HCT116 (cell line): ENCODE results near the gene OXGR1. TPM values are rescaled to one million over a fixed set of nuclear protein-coding genes. Genes with fewer than 3 reads are reported as not detected.

Experiments
- ATAC-seq: fragments of 200-7000 bp; cut with Tn5 transposase; 2 replicates; pipeline ENCODE4 v1.9.1; 2020; ENCODE audit warnings: mild to moderate bottlenecking, moderate library complexity
- BruUV-seq: library from RNA; stranded (reverse); fragments of 400-500 nt; replicated peaks from 2 replicates; lab custom pipeline; 2021; lab: Mats Ljungman, UMichigan
- CTCF ChIA-PET: fragments of 300-600 bp; sonication (Branson Sonifier 250); formaldehyde crosslinking; loops from one replicate; lab custom pipeline; 2021; ENCODE audit warnings: antibody characterized with exemption; lab: Charles Lee
- POLR2A ChIA-PET: fragments of 300-600, 350-600 bp; sonication (Branson Sonifier 250); formaldehyde crosslinking; loops from one replicate; lab custom pipeline; 2021; ENCODE audit warnings: antibody characterized with exemption; lab: Charles Lee
- RAD21 ChIA-PET, 2 experiments: fragments of 300-600 bp; sonication (Branson Sonifier 250); formaldehyde crosslinking; loops; one replicate each; lab custom pipeline; 2023; ENCODE audit warnings: low total read pairs in 2 of 2; ENCODE audit not compliant: uncharacterized antibody in 2 of 2, unreplicated experiment in 2 of 2, low non-redundant PET in 1 of 2; lab: Charles Lee
- DNase-seq: peaks from one replicate; pipeline ENCODE4 v3.0.0-alpha.2; 2010; ENCODE audit warnings: low read depth, low spot score
- H2AFZ ChIP-seq: fragments of 200-600 bp; shearing (Covaris generic), sonication (generic); 2 replicates; pipeline ENCODE4 v1.6.1; 2017; ENCODE audit warnings: low read depth, mixed run types, mixed read lengths, antibody characterized with exemption, low read length; ENCODE audit not compliant: poor library complexity, severe bottlenecking
- H3K27ac ChIP-seq: 2 replicates; pipeline ENCODE4 v1.5.1; 2012; ENCODE audit warnings: low read depth, low read length
- H3K27me3 ChIP-seq: fragments of 200-600 bp; sonication (generic); 2 replicates; pipeline ENCODE4 v1.6.1; 2016; ENCODE audit warnings: mixed run types, low read length, mixed read lengths; ENCODE audit not compliant: insufficient read depth
- H3K36me3 ChIP-seq, 2 experiments: fragments of 200-500 bp in 1 of 2; fragments of 200-600 bp in 1 of 2; sonication (Bioruptor generic) in 1 of 2; sonication (generic) in 1 of 2; 2 replicates each; pipeline versions ENCODE4 v1.5.1 to v1.6.1; 2014 to 2016; ENCODE audit warnings: low read length in 2 of 2, inconsistent platforms in 1 of 2, mixed read lengths in 1 of 2, mixed run types in 1 of 2; ENCODE audit not compliant: insufficient read depth in 2 of 2, control insufficient read depth in 1 of 2
- H3K4me1 ChIP-seq, 2 experiments: fragments of 200-600 bp in 1 of 2; sonication (generic) in 1 of 2; 2 replicates each; pipeline versions ENCODE4 v1.5.1 to v1.6.1; 2012 to 2017; ENCODE audit warnings: low read length in 2 of 2, inconsistent platforms in 1 of 2, mild to moderate bottlenecking in 1 of 2, mixed read lengths in 1 of 2, mixed run types in 1 of 2, moderate library complexity in 1 of 2; ENCODE audit not compliant: insufficient read depth in 2 of 2, control insufficient read depth in 1 of 2
- H3K4me2 ChIP-seq: fragments of 200-600 bp; sonication (generic); 2 replicates; pipeline ENCODE4 v1.6.1; 2017; ENCODE audit warnings: mixed run types, low read length, mixed read lengths
- H3K4me3 ChIP-seq, 2 experiments: fragments of 200-600 bp in 1 of 2; sonication (generic) in 1 of 2; replicated peaks in 1 of 2; 2 replicates each; pipeline ENCODE4 v1.5.1; 2011 to 2016; ENCODE audit warnings: low read length in 2 of 2, control low read depth in 1 of 2, low read depth in 1 of 2, mild to moderate bottlenecking in 1 of 2, mixed read lengths in 1 of 2, mixed run types in 1 of 2
- H3K79me2 ChIP-seq: fragments of 200-600 bp; sonication (generic); 2 replicates; pipeline ENCODE4 v1.6.1; 2017; ENCODE audit warnings: mild to moderate bottlenecking, mixed run types, low read length, moderate library complexity, mixed read lengths; ENCODE audit not compliant: insufficient read depth
- H3K9ac ChIP-seq: fragments of 200-600 bp; sonication (generic); 2 replicates; pipeline ENCODE4 v1.6.1; 2016; ENCODE audit warnings: low read length, mixed read lengths
- H3K9me2 ChIP-seq: fragments of 200-600 bp; sonication (generic), shearing (Covaris generic); 2 replicates; pipeline ENCODE4 v1.6.1; 2017; ENCODE audit warnings: mixed run types, mild to moderate bottlenecking, moderate library complexity; ENCODE audit not compliant: insufficient read depth
- H3K9me3 ChIP-seq, 2 experiments: fragments of 200-500 bp in 1 of 2; fragments of 200-600 bp in 1 of 2; sonication (Bioruptor generic) in 1 of 2; sonication (generic) in 1 of 2; 2 replicates each; pipeline ENCODE4 v1.6.1; 2014 to 2017; ENCODE audit warnings: low read length in 2 of 2, mixed read lengths in 2 of 2, inconsistent platforms in 1 of 2, low read depth in 1 of 2, mild to moderate bottlenecking in 1 of 2, mixed run types in 1 of 2, moderate library complexity in 1 of 2; ENCODE audit not compliant: control insufficient read depth in 1 of 2, insufficient read depth in 1 of 2
- H4K20me1 ChIP-seq: fragments of 200-600 bp; sonication (generic), shearing (Covaris generic); 2 replicates; pipeline ENCODE4 v1.6.1; 2017; ENCODE audit warnings: mixed run types, mild to moderate bottlenecking, moderate library complexity; ENCODE audit not compliant: insufficient read depth
- ATF3 ChIP-seq: IDR thresholded peaks from 2 replicates; pipeline ENCODE4 v1.6.1; 2012
- EZH2phosphoT487 ChIP-seq: fragments of 200-600 bp; IDR thresholded peaks from 2 replicates; pipeline ENCODE4 v1.6.1; 2018; ENCODE audit warnings: antibody characterized with exemption, borderline replicate concordance
- POLR2A ChIP-seq: IDR thresholded peaks from 2 replicates; pipeline ENCODE4 v1.7.0; 2011; ENCODE audit warnings: borderline replicate concordance; ENCODE audit not compliant: insufficient read depth, insufficient read length; ENCODE audit errors: extremely low read depth
- POLR2AphosphoS5 ChIP-seq: IDR thresholded peaks from 2 replicates; pipeline ENCODE4 v1.6.1; 2011; ENCODE audit warnings: mild to moderate bottlenecking, low read depth, low read length, moderate library complexity
- RAD21 ChIP-seq: IDR thresholded peaks from 2 replicates; pipeline ENCODE4 v1.6.1; 2012; ENCODE audit warnings: low read depth, mild to moderate bottlenecking
- ZNF274 ChIP-seq: fragments of 200-500 bp; sonication (Bioruptor generic); IDR thresholded peaks from 2 replicates; pipeline ENCODE4 v1.6.1; 2014; ENCODE audit warnings: mild to moderate bottlenecking, low read depth, low read length, inconsistent platforms
- intact Hi-C: fragments of 100-400 bp; cut with micrococcal nuclease; formaldehyde crosslinking; loops from 2 replicates; pipeline ENCODE4 v1.10.0; 2022
- total RNA-seq: library from RNA; stranded (reverse); gene quantifications from one replicate; pipeline ENCODE4 v1.2.1, GENCODE V29; 2021; ENCODE audit not compliant: unreplicated experiment
- TF ChIP-seq, protein P1 (sequence below): IDR thresholded peaks from 2 replicates; pipeline ENCODE4 v1.6.1; 2012; ENCODE audit warnings: low read depth
- TF ChIP-seq, protein P2 (sequence below), 3 experiments: fragments of 200-600 bp in 1 of 3; sonication (generic) in 1 of 3; IDR thresholded peaks in 2 of 3; conservative IDR thresholded peaks in 1 of 3; 2 replicates each; pipeline ENCODE4 v1.5.1; 2012 to 2017; ENCODE audit warnings: low read depth in 2 of 3, low read length in 2 of 3, antibody characterized with exemption in 1 of 3, borderline replicate concordance in 1 of 3, control low read depth in 1 of 3, mild to moderate bottlenecking in 1 of 3, mixed read lengths in 1 of 3, mixed run types in 1 of 3, moderate library complexity in 1 of 3; ENCODE audit not compliant: insufficient read depth in 1 of 3

OXGR1 gene
- total RNA-seq, 1 experiment from 2014 or later, result not detected

- peaks cover 0 to 5% of the 10 kb centered on the region in 2 experiments; a peak in 2 of 4 replicates for H3K4me1 ChIP-seq
- RAD21 ChIA-PET, result no interaction called here
- no peaks in the 10 kb centered on the region for H3K36me3 ChIP-seq
- H2AFZ ChIP-seq, result no peak overlapping the region
- H3K4me3 ChIP-seq, result no peak overlapping the region
- no peaks in the 10 kb centered on the region for H4K20me1 ChIP-seq
- H3K9me3 ChIP-seq, result no peaks in the 10 kb centered on the region
- intact Hi-C loops, result loop anchor here (10.0 kb wide), 1 partner anchor 1556 kb away; no protein-coding TSS in a partner anchor
- DNase-seq, result no peak
- no TSS peak for BruUV-seq
- no peaks in the 10 kb centered on the region for H3K79me2 ChIP-seq
- TF ChIP-seq RAD21, result no peak
- TF ChIP-seq, protein P1, sequence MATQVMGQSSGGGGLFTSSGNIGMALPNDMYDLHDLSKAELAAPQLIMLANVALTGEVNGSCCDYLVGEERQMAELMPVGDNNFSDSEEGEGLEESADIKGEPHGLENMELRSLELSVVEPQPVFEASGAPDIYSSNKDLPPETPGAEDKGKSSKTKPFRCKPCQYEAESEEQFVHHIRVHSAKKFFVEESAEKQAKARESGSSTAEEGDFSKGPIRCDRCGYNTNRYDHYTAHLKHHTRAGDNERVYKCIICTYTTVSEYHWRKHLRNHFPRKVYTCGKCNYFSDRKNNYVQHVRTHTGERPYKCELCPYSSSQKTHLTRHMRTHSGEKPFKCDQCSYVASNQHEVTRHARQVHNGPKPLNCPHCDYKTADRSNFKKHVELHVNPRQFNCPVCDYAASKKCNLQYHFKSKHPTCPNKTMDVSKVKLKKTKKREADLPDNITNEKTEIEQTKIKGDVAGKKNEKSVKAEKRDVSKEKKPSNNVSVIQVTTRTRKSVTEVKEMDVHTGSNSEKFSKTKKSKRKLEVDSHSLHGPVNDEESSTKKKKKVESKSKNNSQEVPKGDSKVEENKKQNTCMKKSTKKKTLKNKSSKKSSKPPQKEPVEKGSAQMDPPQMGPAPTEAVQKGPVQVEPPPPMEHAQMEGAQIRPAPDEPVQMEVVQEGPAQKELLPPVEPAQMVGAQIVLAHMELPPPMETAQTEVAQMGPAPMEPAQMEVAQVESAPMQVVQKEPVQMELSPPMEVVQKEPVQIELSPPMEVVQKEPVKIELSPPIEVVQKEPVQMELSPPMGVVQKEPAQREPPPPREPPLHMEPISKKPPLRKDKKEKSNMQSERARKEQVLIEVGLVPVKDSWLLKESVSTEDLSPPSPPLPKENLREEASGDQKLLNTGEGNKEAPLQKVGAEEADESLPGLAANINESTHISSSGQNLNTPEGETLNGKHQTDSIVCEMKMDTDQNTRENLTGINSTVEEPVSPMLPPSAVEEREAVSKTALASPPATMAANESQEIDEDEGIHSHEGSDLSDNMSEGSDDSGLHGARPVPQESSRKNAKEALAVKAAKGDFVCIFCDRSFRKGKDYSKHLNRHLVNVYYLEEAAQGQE, result no peak
- no peak for TF ChIP-seq POLR2A
- TF ChIP-seq, all 23 proteins: peak for 0
- H3K4me2 ChIP-seq, result no peak overlapping the region
- CTCF ChIA-PET, result no interaction called here
- POLR2A ChIA-PET, result no interaction called here
- no peaks in the 10 kb centered on the region for H3K9me2 ChIP-seq
- no peaks in the 10 kb centered on the region; the same call in 1 of the 2 replicates for H3K27me3 ChIP-seq
- H3K27ac ChIP-seq, result no peak overlapping the region
- no peak for ATAC-seq
- no peak overlapping the region for H3K9ac ChIP-seq
These were observed 33.9 kb downstream of the OXGR1 start for GRCh38 chr13:96960379-96960778.

- H3K4me1 ChIP-seq, result no peaks in the 10 kb centered on the region
- H2AFZ ChIP-seq, result peak overlapping the region; percentile 13
- H3K27ac ChIP-seq, result no peak overlapping the region
- H3K36me3 ChIP-seq, result no peaks in the 10 kb centered on the region
- ChIA-PET POLR2A (interaction anchor here (1.2 kb wide), 1 partner anchor 9 kb away, joined by 4 read pairs; no protein-coding TSS in a partner anchor), RAD21 (no interaction called here), CTCF (interaction anchor here (0.7 to 3.2 kb wide), 16 partner anchors 8 to 1554 kb away, joined by 3 to 37 read pairs (median 4); partner anchors contain the start of gene UGGT2)
- TF ChIP-seq ATF3, result no peak
- TF ChIP-seq RAD21, result peak; percentile 24; the same call in 1 of the 2 replicates
- TF ChIP-seq EZH2phosphoT487, result no peak
- TF ChIP-seq, protein P2, sequence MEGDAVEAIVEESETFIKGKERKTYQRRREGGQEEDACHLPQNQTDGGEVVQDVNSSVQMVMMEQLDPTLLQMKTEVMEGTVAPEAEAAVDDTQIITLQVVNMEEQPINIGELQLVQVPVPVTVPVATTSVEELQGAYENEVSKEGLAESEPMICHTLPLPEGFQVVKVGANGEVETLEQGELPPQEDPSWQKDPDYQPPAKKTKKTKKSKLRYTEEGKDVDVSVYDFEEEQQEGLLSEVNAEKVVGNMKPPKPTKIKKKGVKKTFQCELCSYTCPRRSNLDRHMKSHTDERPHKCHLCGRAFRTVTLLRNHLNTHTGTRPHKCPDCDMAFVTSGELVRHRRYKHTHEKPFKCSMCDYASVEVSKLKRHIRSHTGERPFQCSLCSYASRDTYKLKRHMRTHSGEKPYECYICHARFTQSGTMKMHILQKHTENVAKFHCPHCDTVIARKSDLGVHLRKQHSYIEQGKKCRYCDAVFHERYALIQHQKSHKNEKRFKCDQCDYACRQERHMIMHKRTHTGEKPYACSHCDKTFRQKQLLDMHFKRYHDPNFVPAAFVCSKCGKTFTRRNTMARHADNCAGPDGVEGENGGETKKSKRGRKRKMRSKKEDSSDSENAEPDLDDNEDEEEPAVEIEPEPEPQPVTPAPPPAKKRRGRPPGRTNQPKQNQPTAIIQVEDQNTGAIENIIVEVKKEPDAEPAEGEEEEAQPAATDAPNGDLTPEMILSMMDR (IDR thresholded peaks at IDR 0.05 in 2 of 3, conservative IDR thresholded peaks at IDR 0.05 in 1 of 3; ENCODE audit: borderline replicate concordance in 1 of 3, insufficient read depth in 1 of 3, low read depth in 2 of 3, low read length in 2 of 3), result peak; percentile 37 to 87 (median 76); a peak in 5 of 6 replicates
- no peak for TF ChIP-seq ZNF274
- TF ChIP-seq POLR2A, result no peak
- TF ChIP-seq POLR2AphosphoS5, result no peak
- BruUV-seq, result no TSS peak
- no peak overlapping the region for H3K4me2 ChIP-seq
- DNase-seq (no peak), ATAC-seq (peak; percentile 67)
- intact Hi-C loops, result loop anchor here (2.0 kb wide), 1 partner anchor 136 kb away; no protein-coding TSS in a partner anchor
- H3K79me2 ChIP-seq, result no peaks in the 10 kb centered on the region
- H4K20me1 ChIP-seq, result no peaks in the 10 kb centered on the region
- no peaks in the 10 kb centered on the region for H3K9me3 ChIP-seq
- H3K4me3 ChIP-seq, result no peak overlapping the region
- H3K27me3 ChIP-seq, result peaks cover 3% of the 10 kb centered on the region; the same call in 1 of the 2 replicates
- no peak overlapping the region for H3K9ac ChIP-seq
- H3K9me2 ChIP-seq, result no peaks in the 10 kb centered on the region
These were observed 35.9 kb downstream of the OXGR1 start for GRCh38 chr13:96958286-96958891.
